Medulla oblongata (tissue), 1 donor: ENCODE data around the gene ADAMTS15.

Experiments used
- DNase-seq: peaks from one replicate; pipeline ENCODE4 v3.0.0-alpha.2; 2015; ENCODE audit errors: extremely low spot score

The ADAMTS15 gene

DNA sequence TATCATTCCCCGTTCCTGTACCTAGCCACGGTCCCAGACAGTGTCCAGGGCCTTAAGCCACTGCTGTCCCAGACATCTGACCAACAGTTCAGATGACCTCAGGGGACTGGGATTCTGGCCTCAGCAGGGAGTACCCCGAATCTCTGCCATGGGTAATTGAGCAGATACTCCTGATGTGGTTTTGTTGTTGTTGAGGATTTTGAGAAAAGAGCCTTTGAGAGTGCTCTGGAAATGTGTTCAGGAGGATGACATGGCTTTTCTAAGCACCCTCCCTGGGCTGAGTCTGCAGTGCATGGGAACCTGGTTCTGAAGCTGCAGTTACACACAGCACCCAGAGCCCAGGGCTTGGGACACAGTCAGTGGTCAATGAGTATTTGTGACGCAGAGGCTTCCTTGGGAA is 30.4 kb downstream of the ADAMTS15 start:
- no peak for DNase-seq

DNA sequence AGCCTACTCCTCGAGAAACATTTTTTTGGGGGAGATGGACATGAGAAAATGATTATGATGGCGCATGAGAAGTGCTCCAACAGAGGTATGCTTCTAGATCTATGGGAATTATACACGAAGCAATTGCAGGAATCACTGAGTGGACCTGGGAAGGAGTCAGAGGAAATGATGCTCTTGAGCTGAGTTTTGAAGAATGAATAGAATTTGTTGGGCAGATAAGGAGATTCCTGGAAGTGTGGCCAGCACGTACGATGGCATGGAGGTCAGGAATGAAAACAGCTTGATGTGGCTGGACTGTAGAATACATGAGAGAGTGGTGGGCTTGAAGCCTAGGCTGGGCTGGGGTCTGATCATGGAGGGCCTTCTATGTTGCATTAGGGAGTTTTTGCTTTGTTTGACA is 31.7 kb downstream of the ADAMTS15 start:
- DNase-seq = no peak

DNA sequence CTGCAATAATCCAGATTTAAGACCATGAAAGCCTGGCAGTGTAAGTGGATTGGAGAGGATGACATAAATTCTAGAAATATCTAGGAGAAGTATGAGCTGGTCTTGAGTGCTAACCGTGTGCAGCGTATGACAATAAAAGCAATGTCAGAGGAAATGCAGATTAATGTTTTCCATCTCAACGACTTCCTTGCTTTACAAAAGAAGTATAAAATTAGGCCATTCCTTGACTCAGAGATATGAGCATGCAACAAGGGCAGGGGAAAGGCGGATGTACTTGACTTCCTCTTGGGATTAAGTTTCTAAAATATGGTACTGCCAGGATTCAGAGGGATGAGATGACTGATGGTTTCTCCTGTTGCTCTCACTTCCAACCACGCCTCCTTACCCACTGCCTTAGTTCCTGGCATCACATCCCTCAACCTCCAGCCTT is 32.3 kb downstream of the ADAMTS15 start:
- no peak for DNase-seq

DNA sequence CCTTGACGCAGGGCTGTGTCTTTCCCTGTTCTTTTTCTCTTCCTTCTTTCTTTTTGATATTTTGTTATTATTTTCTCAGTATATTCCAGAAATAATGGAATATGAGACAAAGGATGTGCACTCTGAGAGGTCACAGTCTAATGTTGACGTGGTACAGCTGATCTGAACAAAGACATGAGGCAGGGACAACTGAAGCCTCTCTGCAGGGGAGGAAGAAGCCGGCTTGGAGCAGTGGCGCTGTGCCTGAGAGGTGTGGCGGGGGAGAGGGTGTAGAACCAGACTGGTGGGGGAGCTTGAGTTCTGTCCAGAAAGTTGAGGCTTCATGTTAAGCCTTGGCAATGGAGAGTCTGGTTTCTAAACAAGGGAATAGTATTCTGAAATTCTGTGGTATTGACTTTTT is 34.7 kb downstream of the ADAMTS15 start:
- DNase-seq = no peak

DNA sequence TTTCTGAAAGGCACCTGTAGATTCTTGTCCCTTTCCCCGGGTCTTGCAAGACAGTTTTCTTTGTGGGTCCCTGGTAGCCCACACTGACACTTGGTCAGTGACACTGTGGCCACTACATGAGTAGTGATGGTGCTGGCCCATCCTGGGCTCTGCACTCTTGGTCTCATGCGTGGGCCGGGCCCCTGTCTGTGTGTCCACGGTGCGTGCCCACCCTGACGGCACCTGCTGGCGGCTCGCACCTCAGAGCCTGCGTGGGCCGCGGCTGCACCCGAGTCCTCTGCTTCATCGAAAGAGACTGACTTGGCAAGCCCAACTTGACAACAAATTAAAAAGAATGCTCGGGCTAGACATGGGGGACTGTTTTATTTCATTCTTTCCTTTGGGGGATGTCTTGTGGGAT is 37.5 kb downstream of the ADAMTS15 start:
- DNase-seq = no peak

DNA sequence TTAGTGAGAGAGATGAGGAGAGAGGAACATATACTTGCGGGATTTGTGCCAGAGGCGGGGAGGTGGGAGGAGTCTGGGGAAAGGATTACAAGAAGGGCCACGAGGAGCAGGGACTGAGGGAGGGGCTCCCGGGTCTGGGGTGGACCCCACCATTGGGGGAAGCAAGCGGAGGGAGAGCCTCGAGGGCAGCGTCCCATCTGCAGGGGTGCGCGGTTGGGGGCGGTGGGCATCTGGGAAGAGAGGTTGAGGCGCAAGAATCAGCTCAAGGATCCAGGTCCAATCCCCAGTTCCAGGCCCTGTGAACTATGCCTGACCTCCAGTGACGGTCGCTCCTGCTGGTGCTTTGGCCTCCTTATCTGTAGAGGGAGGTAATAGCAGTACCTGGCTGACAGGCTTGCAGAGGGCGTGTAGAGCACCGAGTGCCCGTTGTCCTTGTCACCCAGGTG is 38.0 kb downstream of the ADAMTS15 start:
- DNase-seq = no peak

DNA sequence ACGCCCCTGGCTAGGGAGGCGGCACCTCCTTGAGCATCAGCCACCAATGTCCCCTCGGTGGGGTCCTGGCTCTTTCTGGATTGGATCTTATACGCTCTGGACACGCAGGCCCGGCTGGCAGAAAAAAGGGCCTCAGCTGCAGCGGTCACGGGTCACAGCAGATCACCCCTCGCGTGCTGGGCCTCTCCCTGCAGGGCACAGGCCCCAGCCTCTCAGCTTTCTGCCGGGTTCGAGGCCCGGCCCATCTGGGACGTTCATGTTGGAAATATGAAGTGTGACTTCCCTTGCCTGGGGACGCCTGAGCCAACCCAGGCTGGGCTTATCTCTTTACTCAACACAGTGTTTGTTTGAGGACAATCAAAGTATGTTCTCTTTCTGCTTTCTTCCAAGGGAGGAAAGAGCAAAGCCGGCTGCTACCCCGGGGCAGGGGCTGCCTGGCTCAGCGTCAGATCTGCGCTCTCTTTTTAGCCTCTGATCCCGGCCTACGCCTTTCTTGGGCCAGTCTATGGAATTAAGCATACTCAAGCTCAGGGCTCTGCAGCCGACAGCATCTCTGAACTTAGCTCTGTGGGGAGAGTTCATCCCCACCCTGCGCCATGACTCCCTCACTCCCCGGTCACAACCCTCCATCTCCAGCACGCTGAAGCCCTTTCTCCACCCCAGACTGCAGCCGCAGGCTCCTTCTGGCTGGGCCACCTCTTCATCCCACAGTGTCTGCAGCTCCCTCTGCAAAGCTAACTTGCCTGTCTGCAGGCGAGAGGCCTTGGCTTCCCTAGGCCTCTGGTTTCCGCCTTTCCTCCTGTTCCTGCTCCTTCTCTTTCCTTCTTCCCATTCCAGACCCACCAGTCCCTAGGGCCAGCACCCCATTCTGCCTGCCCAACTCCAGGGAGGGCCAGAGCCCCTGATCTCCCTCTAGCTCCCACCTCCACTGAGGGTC is 38.8 kb downstream of the ADAMTS15 start:
- DNase-seq = no peak

DNA sequence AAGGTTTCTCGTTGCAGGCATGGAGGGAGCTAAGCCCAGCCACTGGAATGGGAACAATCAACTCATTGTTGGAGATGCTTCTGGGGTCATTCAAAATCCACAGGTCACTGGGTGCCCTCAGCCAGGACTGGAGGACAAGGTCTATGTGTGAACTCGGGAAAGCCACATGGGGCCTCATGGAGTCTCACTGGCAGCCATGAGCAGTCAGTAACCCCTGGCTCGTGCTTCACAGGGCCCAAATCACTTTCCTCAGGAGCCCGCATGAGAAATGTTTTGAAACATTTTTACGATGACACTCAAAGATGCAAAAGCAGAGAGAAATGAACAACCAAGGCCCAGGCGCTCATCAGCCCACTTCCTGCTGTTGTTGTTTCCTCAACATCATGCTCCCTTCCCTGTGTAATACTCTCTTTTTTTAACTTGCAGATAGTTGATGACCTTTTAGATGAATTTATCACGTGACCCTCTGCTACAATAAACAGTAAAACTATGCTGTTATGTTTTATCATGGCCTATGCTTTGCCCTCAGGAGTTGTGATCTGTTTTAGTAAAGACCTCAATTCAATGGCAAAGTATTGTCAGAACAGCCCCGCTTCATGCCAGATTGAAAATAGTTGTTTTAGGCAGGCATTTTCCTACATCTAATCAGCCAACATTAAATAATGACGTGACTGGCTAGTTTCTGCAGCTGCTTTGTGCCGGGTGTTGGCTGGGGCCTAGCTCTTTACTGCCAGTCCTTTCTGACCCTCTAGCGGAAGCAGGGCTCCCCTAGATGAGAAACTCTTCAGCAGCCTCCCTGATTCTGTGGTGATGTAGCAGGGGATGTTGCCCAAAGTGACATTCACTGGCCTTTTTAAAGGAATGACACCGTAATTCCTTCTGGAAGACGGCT is 39.7 kb downstream of the ADAMTS15 start:
- no peak for DNase-seq

DNA sequence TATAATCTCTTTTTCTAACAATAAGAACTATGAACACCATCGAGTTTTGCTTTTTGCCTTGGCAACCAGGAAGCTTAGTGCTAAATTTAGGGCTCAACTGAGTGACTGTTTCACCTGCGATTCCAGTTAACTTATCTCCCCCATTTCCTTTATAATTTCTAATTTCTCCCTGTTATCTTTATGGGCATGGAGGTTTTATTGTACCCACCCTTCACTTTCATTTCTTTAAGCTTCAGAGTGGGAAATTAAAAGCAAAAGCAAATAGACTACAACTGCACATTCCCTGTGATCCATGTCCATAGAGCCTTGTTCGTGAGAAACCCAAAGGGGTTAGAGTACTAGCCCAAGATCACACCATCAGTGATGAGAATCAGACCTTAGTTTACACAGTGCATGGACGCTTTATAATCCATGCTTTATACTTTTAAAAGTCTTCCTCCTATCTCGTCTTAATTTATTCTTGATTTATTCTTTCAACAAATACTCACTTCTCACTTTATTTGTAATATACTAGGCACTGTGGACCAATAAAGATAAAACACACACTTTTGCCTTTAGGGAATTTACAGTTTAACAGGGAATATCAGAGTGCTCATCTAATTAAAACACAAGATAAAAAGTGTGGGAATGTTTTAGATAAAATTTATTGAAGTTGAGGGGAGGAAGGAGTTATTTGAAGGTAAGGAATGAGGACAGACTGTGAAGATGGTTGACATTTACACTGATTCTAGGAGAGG is 40.6 kb downstream of the ADAMTS15 start:
- no peak for DNase-seq

DNA sequence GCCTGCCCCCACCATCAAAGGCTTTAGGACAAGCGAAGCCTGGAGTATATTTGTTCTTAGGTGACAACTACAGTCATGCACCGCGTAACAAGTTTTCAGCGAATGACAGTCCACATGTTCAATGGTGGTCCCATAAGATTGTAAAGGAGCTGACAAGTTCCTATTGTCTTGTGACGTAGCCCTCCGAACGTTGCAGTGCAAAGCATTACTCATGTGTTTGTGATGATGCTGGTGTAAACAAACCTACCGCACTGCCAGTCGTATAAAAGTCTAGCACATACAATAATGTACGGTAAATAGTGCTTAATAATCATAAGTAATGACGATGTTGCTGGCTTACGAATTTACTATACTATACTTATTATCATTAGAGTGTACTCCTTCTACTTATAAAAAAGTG is 41.3 kb downstream of the ADAMTS15 start:
- DNase-seq = no peak

DNA sequence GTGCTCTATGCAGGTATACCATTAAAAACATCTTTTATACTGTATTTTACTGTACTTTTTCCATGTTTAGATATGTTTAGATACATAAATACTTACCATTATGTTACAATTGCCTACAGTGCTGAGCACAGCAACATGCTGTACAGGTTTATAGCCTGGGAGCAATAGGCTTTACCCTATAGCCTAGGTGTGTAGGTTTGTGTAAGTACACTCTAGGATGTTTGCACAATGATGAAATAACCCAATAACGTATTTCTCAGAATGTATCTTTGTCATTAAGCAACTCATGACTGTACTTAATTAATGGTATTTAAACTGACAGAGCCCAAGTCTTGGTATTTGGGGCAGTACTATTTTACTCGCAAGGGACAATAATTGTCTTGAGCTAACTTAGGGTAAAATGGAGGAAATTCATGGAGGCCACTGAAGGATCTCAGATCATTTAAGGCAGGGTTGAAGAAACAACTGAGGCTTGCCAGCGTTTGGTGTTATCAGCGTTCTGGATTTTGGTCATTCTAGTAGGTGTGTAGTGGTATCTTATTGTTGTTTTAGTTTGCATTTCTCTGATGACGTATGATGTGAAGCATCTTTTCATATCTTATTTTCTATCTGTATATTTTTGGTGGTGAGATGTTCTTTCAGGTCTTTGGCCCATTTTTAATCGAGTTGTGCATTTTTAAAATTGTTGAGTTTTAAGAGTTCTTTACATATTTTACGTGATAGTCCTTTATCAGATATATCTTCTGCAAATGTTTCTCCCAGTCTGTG is 42.4 kb downstream of the ADAMTS15 start:
- DNase-seq = no peak

DNA sequence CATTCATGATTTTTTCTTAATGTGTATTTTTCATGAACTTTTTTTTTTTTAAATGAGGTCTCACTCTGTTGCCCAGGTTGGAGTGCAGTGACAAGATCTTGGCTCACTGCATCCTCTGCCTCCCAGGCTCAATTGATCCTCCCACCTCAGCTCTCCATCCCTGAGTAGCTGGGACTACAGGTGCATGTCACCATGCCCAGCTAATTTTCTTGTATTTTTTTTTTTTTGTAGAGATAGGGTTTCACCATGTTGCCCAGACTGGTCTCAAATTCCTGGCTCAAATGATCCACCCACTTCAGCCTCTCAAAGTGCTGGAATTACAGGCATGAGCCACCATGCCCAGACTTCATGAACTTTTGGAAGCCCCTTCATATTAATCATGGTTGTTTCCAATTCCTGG is 49.7 kb downstream of the ADAMTS15 start:
- no peak for DNase-seq

DNA sequence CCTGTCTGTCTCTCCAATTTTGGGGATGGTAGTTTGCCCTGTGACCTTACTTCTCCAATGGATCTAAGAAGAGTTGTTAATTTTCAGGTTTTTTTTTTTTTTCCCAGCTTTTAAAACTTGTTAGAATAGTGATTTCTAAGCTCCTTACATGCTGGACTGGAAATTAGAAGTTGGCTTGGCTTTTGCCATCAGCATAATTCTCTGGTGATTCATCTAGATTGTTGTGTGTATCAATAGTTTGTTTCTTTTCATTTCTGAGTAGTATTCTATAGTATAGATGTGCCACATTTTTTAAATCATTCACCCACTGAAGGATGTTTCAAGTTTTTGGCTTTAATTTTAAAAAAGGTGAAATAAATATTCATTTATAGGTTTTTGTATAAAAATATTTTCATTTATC is 51.4 kb downstream of the ADAMTS15 start:
- no peak for DNase-seq

DNA sequence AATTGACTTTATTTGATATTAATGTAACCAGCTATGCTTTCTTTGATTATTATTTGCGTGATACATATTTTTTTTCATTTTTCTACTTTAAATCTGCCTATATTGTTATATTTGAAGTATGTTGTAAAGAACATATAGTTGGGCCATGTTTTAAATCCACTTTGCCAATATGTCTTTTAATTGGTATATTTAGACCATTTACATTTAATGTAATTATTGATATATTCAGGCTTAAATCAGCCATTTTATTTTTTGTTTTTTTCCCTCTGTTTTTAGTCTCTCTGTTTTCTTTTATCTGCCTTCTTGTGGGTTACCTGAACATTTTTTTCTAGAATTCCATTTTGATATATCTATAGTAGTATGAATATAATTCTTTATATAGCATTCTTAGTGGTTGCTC is 55.9 kb downstream of the ADAMTS15 start:
- DNase-seq = no peak

DNA sequence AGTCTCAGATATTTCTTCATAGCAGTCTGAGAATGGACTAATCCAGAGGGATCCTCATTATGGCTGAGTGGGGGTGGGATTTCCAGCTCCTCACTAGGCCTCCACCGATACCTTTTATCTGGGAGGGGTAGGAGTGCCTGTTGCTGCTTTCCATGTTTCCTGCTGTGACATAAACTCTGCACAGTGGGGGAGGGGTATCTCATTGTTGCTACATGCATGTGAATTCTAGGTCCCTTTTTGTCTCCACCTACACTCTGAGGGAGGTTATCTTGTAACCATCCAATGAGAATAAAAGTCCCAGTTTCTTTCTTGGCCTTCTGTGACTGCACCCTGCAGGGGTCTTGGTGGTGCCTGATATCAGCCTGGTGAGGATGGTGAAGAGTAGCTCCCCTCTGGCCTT is 60.5 kb downstream of the ADAMTS15 start:
- no peak for DNase-seq

DNA sequence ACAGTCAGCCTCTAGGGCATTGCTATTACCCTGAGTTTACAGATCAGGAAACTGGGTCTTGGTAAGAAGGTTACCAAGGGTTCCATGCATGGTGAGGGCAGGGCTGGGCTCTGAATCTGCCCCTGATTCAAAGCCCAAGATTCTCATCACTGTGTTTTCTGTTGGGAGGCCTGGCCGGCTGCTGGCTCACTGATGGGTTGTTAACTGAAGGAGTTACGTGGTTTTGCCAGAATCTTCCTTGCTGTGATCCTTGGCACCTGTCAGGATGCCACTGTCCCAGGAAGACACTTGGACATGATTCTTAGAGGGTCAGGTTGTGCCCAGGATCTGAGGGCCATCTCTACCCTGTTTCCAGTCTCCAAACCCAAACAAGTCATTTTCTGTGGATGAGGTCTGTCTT is 61.5 kb downstream of the ADAMTS15 start:
- no peak for DNase-seq

DNA sequence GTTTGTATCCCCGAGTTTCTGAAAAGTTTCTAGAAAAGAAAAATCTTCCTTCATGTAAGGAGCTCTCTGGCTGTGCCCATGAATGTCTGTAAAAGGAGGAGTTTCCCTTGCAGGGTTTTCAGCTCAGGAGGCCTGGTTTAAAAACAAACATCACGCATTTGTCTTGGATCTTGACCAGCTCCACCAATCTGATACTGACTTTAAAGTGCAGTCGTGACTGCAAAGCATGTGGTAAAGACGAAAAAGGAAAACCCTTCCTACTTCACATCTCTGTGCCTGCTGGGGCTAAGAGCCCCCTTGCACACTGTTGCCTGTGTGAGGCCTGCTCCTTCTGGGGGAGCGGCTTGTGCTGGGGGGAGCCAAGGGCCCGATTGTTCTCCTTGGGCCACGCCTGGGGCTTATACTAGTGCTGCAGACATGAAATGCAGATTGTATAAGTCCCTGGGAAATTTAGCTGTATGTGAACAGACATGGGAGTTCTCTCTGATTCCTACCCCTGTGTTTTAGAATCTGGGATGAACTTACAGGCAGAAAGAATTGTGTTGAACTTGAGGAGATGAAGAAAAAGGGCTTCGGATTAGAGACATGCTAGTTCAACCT is 62.1 kb downstream of the ADAMTS15 start:
- DNase-seq = no peak

DNA sequence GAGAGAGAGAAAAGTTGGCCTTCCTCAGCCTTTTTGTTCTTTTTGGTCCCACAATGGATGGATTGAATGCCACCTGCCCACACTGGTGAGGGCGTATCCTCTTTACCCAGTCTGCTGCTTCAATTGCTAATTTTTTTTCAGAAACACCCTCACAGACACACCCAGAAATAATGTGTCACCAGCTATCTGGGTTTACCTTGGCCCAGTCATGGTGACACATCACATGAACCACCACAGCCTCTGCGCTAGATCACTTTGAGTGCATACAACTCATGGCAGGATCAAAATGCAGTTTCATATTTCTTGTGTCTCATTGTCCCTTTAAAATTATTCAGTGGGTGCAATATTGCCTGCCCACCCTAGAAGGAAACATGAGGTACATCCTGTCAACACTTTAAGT is 63.3 kb downstream of the ADAMTS15 start:
- no peak for DNase-seq

DNA sequence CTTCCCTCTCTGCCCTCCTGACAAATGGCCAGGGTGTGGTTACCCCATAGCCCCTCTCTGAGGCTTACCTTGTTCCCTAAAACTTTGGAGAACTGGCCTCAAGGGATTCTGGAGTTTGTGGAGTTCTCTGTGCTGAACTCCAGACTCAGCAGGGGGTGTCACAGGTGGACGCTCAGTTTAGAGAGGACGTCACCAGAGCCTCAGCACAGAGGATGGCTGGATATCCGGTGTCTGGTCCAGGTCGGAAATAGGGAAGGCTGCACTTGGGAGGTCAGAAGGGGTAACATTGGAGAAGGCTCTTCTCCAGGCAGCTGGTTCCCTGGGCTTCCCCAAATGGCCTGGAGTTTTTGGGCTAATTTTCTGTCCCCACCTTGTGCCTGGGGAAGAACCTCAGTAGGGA is 64.2 kb downstream of the ADAMTS15 start:
- no peak for DNase-seq

DNA sequence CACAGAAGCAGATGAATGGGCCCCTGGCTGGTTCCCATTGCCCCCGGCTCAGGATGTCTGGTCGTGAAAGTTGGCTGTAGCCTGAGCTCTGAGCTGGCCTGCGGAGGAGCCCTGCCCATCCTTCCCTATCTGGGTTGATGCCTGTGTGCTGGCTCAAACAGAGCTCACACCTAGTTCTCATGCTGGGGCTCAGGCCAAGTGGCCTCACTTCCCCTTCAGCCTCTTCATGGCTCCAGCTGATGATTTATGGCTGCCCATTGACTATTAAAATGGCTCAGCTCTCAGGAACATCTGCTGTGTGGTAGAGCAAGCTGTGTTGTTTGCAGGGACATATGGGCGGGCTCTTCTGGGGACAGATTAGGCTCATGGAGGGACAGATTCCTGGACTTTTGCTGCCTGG is 64.7 kb downstream of the ADAMTS15 start:
- DNase-seq = no peak

DNA sequence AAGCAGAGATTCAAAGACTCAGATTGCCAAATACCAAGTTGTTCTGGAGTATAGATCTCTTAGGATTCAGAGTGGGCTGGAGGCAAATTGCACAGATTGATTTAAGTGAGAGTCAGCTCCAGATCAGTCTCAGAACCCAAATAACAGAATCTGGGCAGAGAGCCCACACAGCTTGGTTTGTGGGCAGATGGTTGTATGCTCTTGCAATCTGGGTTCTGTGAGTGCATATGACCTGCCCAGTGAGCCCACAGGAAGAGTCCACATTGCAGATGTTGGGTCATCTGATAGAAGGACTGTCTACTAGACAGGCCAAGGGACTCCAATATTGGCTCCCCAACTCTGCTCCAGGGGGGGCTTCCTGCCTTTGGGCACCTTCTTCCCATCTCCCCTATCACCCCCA is 65.9 kb downstream of the ADAMTS15 start:
- DNase-seq = no peak
